ENCODE data around the gene PACSIN1. TPM values are rescaled to one million over a fixed set of nuclear protein-coding genes. Genes with fewer than 3 reads are reported as not detected.

The PACSIN1 gene
- total RNA-seq, 3 donors from 2014 or later, result 0.29 to 0.33 TPM; not detected in 1

DNA sequence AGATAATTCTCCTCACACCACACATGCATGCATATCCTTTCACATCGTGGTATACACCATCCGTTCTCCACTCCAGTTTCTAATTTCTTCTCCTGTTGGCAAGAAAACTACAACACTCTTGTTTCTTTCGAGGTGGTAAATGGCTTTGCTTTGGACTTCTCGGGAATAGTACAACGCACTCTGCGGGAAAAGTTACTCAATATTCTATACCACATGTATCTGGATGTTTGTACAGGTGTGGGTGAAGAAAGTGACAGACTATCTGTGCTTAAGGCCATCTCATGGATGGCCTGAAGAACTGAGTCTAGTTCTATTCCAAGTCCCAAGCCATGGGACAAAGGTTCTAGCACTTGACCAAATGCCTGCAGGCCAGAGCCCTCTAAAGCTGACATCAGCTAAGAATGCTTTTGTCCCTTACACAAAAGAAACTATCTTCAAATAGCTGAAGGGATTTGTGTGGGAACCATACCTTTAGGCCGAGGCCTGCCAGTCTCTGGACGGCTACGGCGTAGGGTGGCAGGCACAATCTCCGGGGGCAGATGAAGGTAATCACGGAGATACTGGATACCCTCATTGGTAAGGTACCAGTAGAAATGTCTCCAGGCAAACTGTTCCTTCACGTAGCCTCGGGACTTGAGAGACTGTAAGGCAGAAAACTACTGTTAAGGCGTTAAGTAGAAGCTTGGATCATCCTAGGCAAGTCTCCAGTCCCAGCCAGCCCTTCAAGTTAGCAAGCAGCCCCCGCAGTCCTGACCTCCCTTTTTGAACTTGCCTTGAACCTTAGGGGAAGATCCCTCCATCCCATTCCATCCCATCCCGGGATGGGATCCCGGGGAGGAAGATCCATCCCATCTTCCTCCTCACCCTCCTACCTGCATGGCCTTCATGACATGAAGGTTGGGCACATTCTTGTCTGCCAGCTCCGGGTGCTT, 41.4 kb upstream of the PACSIN1 start:
- Histone ChIP-seq H3K27me3 (no peaks in the 10 kb centered on the region), H3K4me3 (peak overlapping the region; percentile 59 to 95 (median 79)), H3K27ac (peak overlapping the region; percentile 89 to 90), H3K36me3 (no peaks in the 10 kb centered on the region), H3K9me3 (no peaks in the 10 kb centered on the region), H3K4me1 (peaks cover 0 to 9% of the 10 kb centered on the region in 2 donors)
- DNase-seq (ENCODE audit: low spot score in 2 of 2), result no peak
- TF ChIP-seq POLR2AphosphoS5 (IDR thresholded peaks at IDR 0.05) (no peak), POLR2A (IDR thresholded peaks at IDR 0.05) (no peak)
- TF ChIP-seq, protein P1, sequence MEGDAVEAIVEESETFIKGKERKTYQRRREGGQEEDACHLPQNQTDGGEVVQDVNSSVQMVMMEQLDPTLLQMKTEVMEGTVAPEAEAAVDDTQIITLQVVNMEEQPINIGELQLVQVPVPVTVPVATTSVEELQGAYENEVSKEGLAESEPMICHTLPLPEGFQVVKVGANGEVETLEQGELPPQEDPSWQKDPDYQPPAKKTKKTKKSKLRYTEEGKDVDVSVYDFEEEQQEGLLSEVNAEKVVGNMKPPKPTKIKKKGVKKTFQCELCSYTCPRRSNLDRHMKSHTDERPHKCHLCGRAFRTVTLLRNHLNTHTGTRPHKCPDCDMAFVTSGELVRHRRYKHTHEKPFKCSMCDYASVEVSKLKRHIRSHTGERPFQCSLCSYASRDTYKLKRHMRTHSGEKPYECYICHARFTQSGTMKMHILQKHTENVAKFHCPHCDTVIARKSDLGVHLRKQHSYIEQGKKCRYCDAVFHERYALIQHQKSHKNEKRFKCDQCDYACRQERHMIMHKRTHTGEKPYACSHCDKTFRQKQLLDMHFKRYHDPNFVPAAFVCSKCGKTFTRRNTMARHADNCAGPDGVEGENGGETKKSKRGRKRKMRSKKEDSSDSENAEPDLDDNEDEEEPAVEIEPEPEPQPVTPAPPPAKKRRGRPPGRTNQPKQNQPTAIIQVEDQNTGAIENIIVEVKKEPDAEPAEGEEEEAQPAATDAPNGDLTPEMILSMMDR (IDR thresholded peaks at IDR 0.05), result no peak
- intact Hi-C loops (cut with DNase I; ENCODE audit: low total_unique reads), result no loop called here

DNA sequence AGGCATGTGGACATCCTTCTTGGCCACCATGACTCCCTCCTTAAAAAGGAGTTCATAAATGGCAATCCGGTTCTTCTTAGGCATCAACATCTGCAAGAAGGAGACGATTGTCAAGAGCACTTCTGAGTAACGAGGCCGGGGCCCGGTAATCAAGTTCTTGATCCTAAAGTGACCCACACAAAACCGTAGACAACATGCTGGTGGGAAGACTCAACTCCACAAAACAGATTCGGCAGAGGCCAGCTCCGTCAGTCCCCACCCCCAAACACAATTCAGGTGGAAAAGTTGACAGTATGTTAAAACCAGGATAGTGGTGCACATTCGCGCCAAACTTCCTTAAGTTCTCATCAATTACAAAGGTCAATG, 40.8 kb upstream of the PACSIN1 start:
- no peak for DNase-seq (ENCODE audit: low spot score in 2 of 2)
- intact Hi-C loops (cut with DNase I; ENCODE audit: low total_unique reads), result no loop called here
- no peaks in the 10 kb centered on the region for H3K36me3 ChIP-seq
- peak overlapping the region; percentile 89 to 90 for H3K27ac ChIP-seq
- no peaks in the 10 kb centered on the region for H3K9me3 ChIP-seq
- H3K4me1 ChIP-seq, result peaks cover 0 to 9% of the 10 kb centered on the region in 2 donors
- peak overlapping the region; percentile 59 to 95 (median 79) for H3K4me3 ChIP-seq
- no peaks in the 10 kb centered on the region for H3K27me3 ChIP-seq
- no peak for TF ChIP-seq POLR2A (IDR thresholded peaks at IDR 0.05)

DNA sequence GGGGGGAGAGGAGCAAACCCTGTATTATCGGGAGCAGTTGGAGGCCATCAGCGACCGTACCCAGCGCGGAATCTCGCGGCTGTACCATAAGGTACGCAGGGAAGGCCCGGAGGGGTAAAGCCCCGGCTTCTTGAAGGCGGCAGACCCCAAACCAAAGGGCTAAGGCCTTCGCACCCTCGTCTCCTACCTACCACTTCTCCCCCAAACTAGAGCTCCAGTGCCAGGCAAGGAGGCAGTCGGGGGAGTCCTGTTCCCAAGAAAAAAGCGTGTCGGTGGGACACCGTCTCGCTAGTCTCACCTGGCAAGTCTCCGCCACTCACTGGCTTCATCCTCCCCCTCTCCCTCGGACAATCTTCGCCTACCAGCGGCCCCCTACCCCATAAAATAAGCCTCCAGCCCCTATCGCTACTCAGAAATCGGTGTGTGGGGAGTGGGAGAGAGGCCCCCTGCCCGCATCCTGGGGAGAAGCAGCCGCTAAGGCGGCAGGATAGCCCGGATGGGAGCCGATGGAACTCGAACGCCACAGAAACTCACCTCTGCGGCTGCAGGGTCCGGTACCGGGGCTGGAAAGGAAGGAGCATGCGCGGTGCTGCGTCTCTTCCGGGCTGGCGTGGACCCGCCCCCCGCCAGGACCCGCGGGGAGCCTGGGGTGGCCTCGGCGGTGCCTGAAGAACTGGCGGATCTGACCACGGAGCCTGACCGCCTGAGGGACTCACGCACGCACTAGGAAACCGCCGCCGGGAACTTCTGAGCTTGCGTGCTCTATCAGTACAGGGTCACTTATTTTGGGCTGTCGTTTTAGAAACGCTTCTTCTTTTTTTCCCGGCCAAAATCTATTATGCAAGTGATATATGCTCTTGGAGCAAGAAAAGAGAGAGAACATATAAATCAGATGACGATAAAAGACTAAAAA, 40.1 kb upstream of the PACSIN1 start, which contains the start of gene RPS10:
Gene RPS10, minus strand, starts transcription at position 572 of the 913 bp plus-strand sequence. CDS start 848 bp downstream, outside the sequence.
- peak; percentile 68 for TF ChIP-seq POLR2A (IDR thresholded peaks at IDR 0.05)
- TF ChIP-seq, protein P1 (IDR thresholded peaks at IDR 0.05), result no peak
- TF ChIP-seq POLR2AphosphoS5 (IDR thresholded peaks at IDR 0.05), result peak; percentile 42 to 79 (median 78)
- peak; percentile 83 to 90 for DNase-seq (ENCODE audit: low spot score in 2 of 2)
- intact Hi-C loops (cut with DNase I; ENCODE audit: low total_unique reads), result no loop called here
- H3K9me3 ChIP-seq, result no peaks in the 10 kb centered on the region
- peaks cover 0 to 9% of the 10 kb centered on the region in 2 donors for H3K4me1 ChIP-seq
- peak within 1 kb of the TSS; percentile 59 to 95 (median 79) for H3K4me3 ChIP-seq
- no peaks in the 10 kb centered on the region for H3K27me3 ChIP-seq
- H3K36me3 ChIP-seq, result no peaks in the 10 kb centered on the region
- peak within 1 kb of the TSS; percentile 89 to 90 for H3K27ac ChIP-seq

DNA sequence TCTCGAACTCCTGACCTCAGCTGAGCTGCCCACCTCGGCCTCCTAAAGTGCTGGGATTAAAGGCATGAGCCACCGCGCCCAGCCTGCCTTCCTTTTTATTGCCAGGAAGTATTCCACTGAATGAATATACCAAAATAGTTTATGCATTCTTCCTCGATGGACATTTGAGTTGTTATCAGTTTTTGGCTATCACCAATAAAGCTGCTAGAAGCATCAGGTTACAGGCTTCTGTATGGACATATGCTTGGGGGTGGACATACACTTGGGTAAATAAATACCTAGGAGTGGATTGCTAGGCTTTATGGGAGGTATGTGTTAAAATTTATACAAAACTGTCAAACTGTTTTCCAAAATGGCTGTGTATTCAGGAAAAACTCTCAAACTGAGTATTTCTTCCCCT, 30.0 kb upstream of the PACSIN1 start:
- Histone ChIP-seq H3K9me3 (no peaks in the 10 kb centered on the region), H3K4me3 (no peak overlapping the region), H3K27ac (no peak overlapping the region), H3K4me1 (no peaks in the 10 kb centered on the region), H3K27me3 (no peaks in the 10 kb centered on the region), H3K36me3 (no peaks in the 10 kb centered on the region)
- intact Hi-C loops (cut with DNase I; ENCODE audit: low total_unique reads), result no loop called here
- TF ChIP-seq POLR2A (IDR thresholded peaks at IDR 0.05) (no peak), POLR2AphosphoS5 (IDR thresholded peaks at IDR 0.05) (no peak)
- TF ChIP-seq, protein P1 (IDR thresholded peaks at IDR 0.05), result no peak
- DNase-seq (ENCODE audit: low spot score in 2 of 2), result no peak

DNA sequence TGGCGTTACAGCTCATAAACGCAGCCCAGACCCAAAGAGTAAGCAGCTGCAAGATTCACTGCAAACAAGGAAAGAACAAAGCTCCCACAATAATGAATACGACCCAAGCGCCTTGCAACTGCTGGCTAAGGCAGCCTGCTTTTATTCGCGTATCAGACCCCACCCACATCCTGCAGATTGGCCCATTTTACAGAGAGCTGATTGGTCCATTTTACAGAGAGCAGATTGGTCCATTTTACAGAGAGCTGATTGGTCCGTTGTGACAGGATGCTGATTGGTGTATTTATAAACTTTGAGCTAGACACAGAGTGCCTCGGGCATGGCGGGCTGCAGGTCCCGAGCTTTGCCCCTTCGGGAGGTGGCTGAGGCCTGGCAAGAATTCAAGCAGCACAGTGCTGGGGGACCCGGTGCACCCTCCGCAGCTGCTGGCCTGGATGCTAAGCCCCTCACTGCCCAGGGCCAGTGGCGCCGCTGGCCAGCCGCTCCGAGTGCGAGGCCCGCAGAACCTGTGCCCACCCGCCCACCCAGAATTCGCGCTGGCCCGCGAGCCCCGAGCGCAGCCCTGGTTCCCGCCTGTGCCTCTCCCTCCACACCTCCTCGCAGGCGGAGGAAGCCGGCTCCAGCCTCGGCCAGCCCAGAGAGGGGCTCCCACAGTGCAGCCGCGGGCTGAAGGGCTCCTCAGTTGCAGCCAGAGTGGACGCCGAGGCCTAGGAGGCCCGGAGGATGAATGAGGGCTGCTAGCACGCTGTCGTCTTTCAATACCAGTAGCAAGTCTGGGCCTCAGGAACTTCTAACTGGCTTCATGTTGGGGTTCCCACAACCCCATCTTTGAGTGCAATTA, 28.9 kb upstream of the PACSIN1 start:
- intact Hi-C loops (cut with DNase I; ENCODE audit: low total_unique reads), result no loop called here
- Histone ChIP-seq H3K27ac (no peak overlapping the region), H3K27me3 (no peaks in the 10 kb centered on the region), H3K36me3 (no peaks in the 10 kb centered on the region), H3K9me3 (no peaks in the 10 kb centered on the region), H3K4me3 (no peak overlapping the region), H3K4me1 (no peaks in the 10 kb centered on the region)
- no peak for DNase-seq (ENCODE audit: low spot score in 2 of 2)
- TF ChIP-seq POLR2AphosphoS5 (IDR thresholded peaks at IDR 0.05) (no peak), POLR2A (IDR thresholded peaks at IDR 0.05) (no peak)
- TF ChIP-seq, protein P1 (IDR thresholded peaks at IDR 0.05), result no peak

All from breast epithelium (tissue), 4 donors.